ENCODE measurements around the gene PIGP.
A peak's percentile ranks its signal among the peaks of the same experiment; 100 is the strongest.

PIGP gene

GRCh38 chr21:37061926-37062592, 10.8 kb downstream of the PIGP start:
- H3K27me3 ChIP-seq (ENCODE audit: control insufficient read depth, low read length): no peaks in the 10 kb centered on the region
- H3K27ac ChIP-seq (ENCODE audit: low read depth, low read length): no peak overlapping the region
- H3F3A ChIP-seq (ENCODE audit: control insufficient read depth, insufficient read depth): no peaks in the 10 kb centered on the region; the same call in 1 of the 2 replicates
- H3K4me3 ChIP-seq (ENCODE audit: low read length): no peak overlapping the region
- H3K36me3 ChIP-seq (ENCODE audit: control insufficient read depth, low read length): peaks cover 3% of the 10 kb centered on the region
- no peaks in the 10 kb centered on the region for H4K20me1 ChIP-seq (ENCODE audit: control insufficient read depth, insufficient read depth, low read depth, low read length)
- H3K4me1 ChIP-seq (ENCODE audit: control insufficient read depth, low read length): peaks cover 44% of the 10 kb centered on the region
- no peaks in the 10 kb centered on the region for H3K9me2 ChIP-seq (replicated peaks; ENCODE audit: control insufficient read depth, low read length)
- H3K79me2 ChIP-seq (ENCODE audit: control insufficient read depth, low read length): no peaks in the 10 kb centered on the region
- no peaks in the 10 kb centered on the region for H3K9me3 ChIP-seq (ENCODE audit: control insufficient read depth, insufficient read depth, low read length)
- TF ChIP-seq EZH2phosphoT487 (IDR thresholded peaks at IDR 0.05; ENCODE audit: borderline replicate concordance, low read length) (no peak), CTCF (IDR thresholded peaks at IDR 0.05; ENCODE audit: low read depth, low read length, poor library complexity, severe bottlenecking) (no peak)
- H3K4me2 ChIP-seq (ENCODE audit: low read length): peak overlapping the region; percentile 56

GRCh38 chr21:37060296-37060695, 12.6 kb downstream of the PIGP start:
- Histone ChIP-seq H3F3A (ENCODE audit: control insufficient read depth, insufficient read depth) (no peaks in the 10 kb centered on the region; the same call in 1 of the 2 replicates), H3K36me3 (ENCODE audit: control insufficient read depth, low read length) (no peaks in the 10 kb centered on the region), H3K4me2 (ENCODE audit: low read length) (no peak overlapping the region), H3K4me1 (ENCODE audit: control insufficient read depth, low read length) (peaks cover 42% of the 10 kb centered on the region), H3K27ac (ENCODE audit: low read depth, low read length) (no peak overlapping the region), H3K4me3 (ENCODE audit: low read length) (no peak overlapping the region), H3K27me3 (ENCODE audit: control insufficient read depth, low read length) (no peaks in the 10 kb centered on the region; the same call in 1 of the 2 replicates), H4K20me1 (ENCODE audit: control insufficient read depth, insufficient read depth, low read depth, low read length) (no peaks in the 10 kb centered on the region), H3K9me2 (replicated peaks; ENCODE audit: control insufficient read depth, low read length) (no peaks in the 10 kb centered on the region), H3K79me2 (ENCODE audit: control insufficient read depth, low read length) (no peaks in the 10 kb centered on the region), H3K9me3 (ENCODE audit: control insufficient read depth, insufficient read depth, low read length) (no peaks in the 10 kb centered on the region)
- TF ChIP-seq CTCF (IDR thresholded peaks at IDR 0.05; ENCODE audit: low read depth, low read length, poor library complexity, severe bottlenecking) (no peak), EZH2phosphoT487 (IDR thresholded peaks at IDR 0.05; ENCODE audit: borderline replicate concordance, low read length) (no peak)

GRCh38 chr21:37059181-37059580, 13.7 kb downstream of the PIGP start:
- no peaks in the 10 kb centered on the region for H3K9me3 ChIP-seq (ENCODE audit: control insufficient read depth, insufficient read depth, low read length)
- no peak overlapping the region for H3K4me2 ChIP-seq (ENCODE audit: low read length)
- H4K20me1 ChIP-seq (ENCODE audit: control insufficient read depth, insufficient read depth, low read depth, low read length): no peaks in the 10 kb centered on the region
- no peak for TF ChIP-seq EZH2phosphoT487 (IDR thresholded peaks at IDR 0.05; ENCODE audit: borderline replicate concordance, low read length)
- TF ChIP-seq CTCF (IDR thresholded peaks at IDR 0.05; ENCODE audit: low read depth, low read length, poor library complexity, severe bottlenecking): no peak
- no peak overlapping the region for H3K27ac ChIP-seq (ENCODE audit: low read depth, low read length)
- peaks cover 33% of the 10 kb centered on the region for H3K4me1 ChIP-seq (ENCODE audit: control insufficient read depth, low read length)
- no peaks in the 10 kb centered on the region; the same call in 1 of the 2 replicates for H3K27me3 ChIP-seq (ENCODE audit: control insufficient read depth, low read length)
- H3K36me3 ChIP-seq (ENCODE audit: control insufficient read depth, low read length): no peaks in the 10 kb centered on the region
- no peaks in the 10 kb centered on the region for H3K9me2 ChIP-seq (replicated peaks; ENCODE audit: control insufficient read depth, low read length)
- H3F3A ChIP-seq (ENCODE audit: control insufficient read depth, insufficient read depth): no peaks in the 10 kb centered on the region
- H3K79me2 ChIP-seq (ENCODE audit: control insufficient read depth, low read length): no peaks in the 10 kb centered on the region
- no peak overlapping the region for H3K4me3 ChIP-seq (ENCODE audit: low read length)
